Left cardiac atrium (tissue), 4 donors: ENCODE measurements around the gene IGSF23. TPM values are rescaled to one million over a fixed set of nuclear protein-coding genes. Genes with fewer than 3 reads are reported as not detected.
"Not testable (repeated sequence)": the region's sequence is repeated elsewhere in the genome, so short reads cannot be mapped to it uniquely, and the experiment has no call there.

ENCODE experiments used
- ATAC-seq, 2 donors: fragments of 200-7000 bp; cut with Tn5 transposase; one replicate each; pipeline ENCODE4 v1.9.1; 2020; ENCODE audit warnings: mild to moderate bottlenecking in 2 of 2, moderate library complexity in 2 of 2
- DNase-seq: peaks from one replicate; pipeline ENCODE4 v3.0.0-alpha.2; 2020
- intact Hi-C, 2 donors: fragments of 100-400 bp; cut with DNase I; formaldehyde crosslinking; loops; one replicate each; pipeline versions ENCODE4 v1.14.1 to v1.15.1; 2022 to 2023
- total RNA-seq, 2 donors: library from RNA; stranded (reverse); fragmentation: NEBNext Ultra II Directional; extraction: Animal tissue kit (Norgen Biotek cat#: 25700); gene quantifications; one replicate each; pipeline ENCODE4 v1.2.1, GENCODE V29; 2021
- donor health status: DM: no; HTN: yes; CAD: no.
- donor health status: DM: no; HTN: yes; CAD: no; lungs with severe emphysema.
- donor health status: DM: yes; HTN: yes; CAD: no.
- donor health status: Dilated cardiomyopathy.

IGSF23 gene
- total RNA-seq, 2 donors from 2014 or later: not detected

GRCh38 chr19:44631611-44632010 lies 18.2 kb downstream of the IGSF23 start:
- intact Hi-C loops, ATAC-seq, DNase-seq: not testable (repeated sequence)

- DNase-seq: peak; percentile 48
- intact Hi-C loops, ATAC-seq: not testable (repeated sequence)
These were observed 20.7 kb downstream of the IGSF23 start for GRCh38 chr19:44634058-44634457.

GRCh38 chr19:44634785-44635184 lies 21.4 kb downstream of the IGSF23 start:
- no peak for DNase-seq
- intact Hi-C loops: no loop called here
- no peak for ATAC-seq

GRCh38 chr19:44635581-44636438 lies 22.4 kb downstream of the IGSF23 start:
- DNase-seq: no peak
- intact Hi-C loops: no loop called here
- peak; percentile 33 to 46 for ATAC-seq

- intact Hi-C loops: no loop called here
- DNase-seq: no peak
- no peak for ATAC-seq
These were observed 23.4 kb downstream of the IGSF23 start for GRCh38 chr19:44636439-44637389.

GRCh38 chr19:44637390-44637764 lies 24.0 kb downstream of the IGSF23 start:
- DNase-seq (no peak), ATAC-seq (no peak)
- intact Hi-C loops: no loop called here

GRCh38 chr19:44640518-44640917 lies 27.2 kb downstream of the IGSF23 start:
- DNase-seq: no peak
- intact Hi-C loops: no loop called here
- ATAC-seq: peak; percentile 17 to 25

- intact Hi-C loops: no loop called here
- no peak for ATAC-seq
- DNase-seq: no peak
These were observed 28.3 kb downstream of the IGSF23 start for GRCh38 chr19:44641501-44642265.

GRCh38 chr19:44642377-44642776 lies 29.0 kb downstream of the IGSF23 start:
- intact Hi-C loops: no loop called here
- DNase-seq (no peak), ATAC-seq (no peak)

- DNase-seq: peak; percentile 84
- ATAC-seq: peak; percentile 92 to 95
- intact Hi-C loops: no loop called here
These were observed 30.4 kb downstream of the IGSF23 start, which contains the start of gene PVR for GRCh38 chr19:44643605-44644401. Gene PVR, plus strand, starts transcription at chr19:44643910. Its CDS starts 187 bp downstream, at chr19:44644097.

GRCh38 chr19:44644402-44645016 lies 31.1 kb downstream of the IGSF23 start:
- intact Hi-C loops: no loop called here
- DNase-seq: peak; percentile 37
- ATAC-seq: peak; percentile 14 to 58

GRCh38 chr19:44645407-44646048 lies 32.2 kb downstream of the IGSF23 start:
- DNase-seq (no peak), ATAC-seq (no peak)
- intact Hi-C loops: no loop called here

- DNase-seq: no peak
- intact Hi-C loops: no loop called here
- ATAC-seq: no peak
These were observed 32.7 kb downstream of the IGSF23 start for GRCh38 chr19:44646049-44646416.

GRCh38 chr19:44647144-44647543 lies 33.8 kb downstream of the IGSF23 start:
- DNase-seq (no peak), ATAC-seq (no peak)
- intact Hi-C loops: no loop called here

GRCh38 chr19:44648631-44649251 lies 35.4 kb downstream of the IGSF23 start:
- peak; percentile 47 for DNase-seq
- intact Hi-C loops: no loop called here
- ATAC-seq: peak; percentile 26 to 51

GRCh38 chr19:44649578-44650145 lies 36.3 kb downstream of the IGSF23 start:
- no peak for DNase-seq
- intact Hi-C loops: loop anchor here in 1 of 2 donors (5.0 kb wide), 1 partner anchor 62 kb away; no protein-coding TSS in a partner anchor

GRCh38 chr19:44653343-44653742 lies 40.0 kb downstream of the IGSF23 start:
- DNase-seq (no peak), ATAC-seq (no peak)
- intact Hi-C loops: loop anchor here in 1 of 2 donors (5.0 kb wide), 1 partner anchor 66 kb away; no protein-coding TSS in a partner anchor

More at GRCh38 chr19:44649578-44650145, 36.3 kb downstream of the IGSF23 start:
- no peak for ATAC-seq
